ENCODE results near the gene PKN2.

- TF ChIP-seq, protein P1, sequence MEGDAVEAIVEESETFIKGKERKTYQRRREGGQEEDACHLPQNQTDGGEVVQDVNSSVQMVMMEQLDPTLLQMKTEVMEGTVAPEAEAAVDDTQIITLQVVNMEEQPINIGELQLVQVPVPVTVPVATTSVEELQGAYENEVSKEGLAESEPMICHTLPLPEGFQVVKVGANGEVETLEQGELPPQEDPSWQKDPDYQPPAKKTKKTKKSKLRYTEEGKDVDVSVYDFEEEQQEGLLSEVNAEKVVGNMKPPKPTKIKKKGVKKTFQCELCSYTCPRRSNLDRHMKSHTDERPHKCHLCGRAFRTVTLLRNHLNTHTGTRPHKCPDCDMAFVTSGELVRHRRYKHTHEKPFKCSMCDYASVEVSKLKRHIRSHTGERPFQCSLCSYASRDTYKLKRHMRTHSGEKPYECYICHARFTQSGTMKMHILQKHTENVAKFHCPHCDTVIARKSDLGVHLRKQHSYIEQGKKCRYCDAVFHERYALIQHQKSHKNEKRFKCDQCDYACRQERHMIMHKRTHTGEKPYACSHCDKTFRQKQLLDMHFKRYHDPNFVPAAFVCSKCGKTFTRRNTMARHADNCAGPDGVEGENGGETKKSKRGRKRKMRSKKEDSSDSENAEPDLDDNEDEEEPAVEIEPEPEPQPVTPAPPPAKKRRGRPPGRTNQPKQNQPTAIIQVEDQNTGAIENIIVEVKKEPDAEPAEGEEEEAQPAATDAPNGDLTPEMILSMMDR (IDR thresholded peaks at IDR 0.05 in 8 of 11, conservative IDR thresholded peaks at IDR 0.05 in 3 of 11), result no peak
- no peak for TF ChIP-seq POLR2AphosphoS5 (IDR thresholded peaks at IDR 0.05)
Observed at GRCh38 chr1:88741413-88741812, 57.3 kb downstream of the PKN2 start.
